Fibroblast of mammary gland (primary cell): ENCODE results near the gene ARHGAP21.

Experiments
- DNase-seq: peaks from one replicate; pipeline ENCODE4 v3.0.0-alpha.2; 2010; ENCODE audit warnings: low read depth
- H3K4me3 ChIP-seq: 2 replicates; pipeline ENCODE4 v1.5.1; 2011; ENCODE audit warnings: low read depth, mild to moderate bottlenecking, low read length, moderate library complexity; ENCODE audit not compliant: control insufficient read depth
- CTCF ChIP-seq: conservative IDR thresholded peaks from 2 replicates; pipeline ENCODE4 v1.5.1; 2011; ENCODE audit warnings: low read depth, low read length, inconsistent platforms; ENCODE audit not compliant: control insufficient read depth, insufficient read depth

ARHGAP21 gene

DNA sequence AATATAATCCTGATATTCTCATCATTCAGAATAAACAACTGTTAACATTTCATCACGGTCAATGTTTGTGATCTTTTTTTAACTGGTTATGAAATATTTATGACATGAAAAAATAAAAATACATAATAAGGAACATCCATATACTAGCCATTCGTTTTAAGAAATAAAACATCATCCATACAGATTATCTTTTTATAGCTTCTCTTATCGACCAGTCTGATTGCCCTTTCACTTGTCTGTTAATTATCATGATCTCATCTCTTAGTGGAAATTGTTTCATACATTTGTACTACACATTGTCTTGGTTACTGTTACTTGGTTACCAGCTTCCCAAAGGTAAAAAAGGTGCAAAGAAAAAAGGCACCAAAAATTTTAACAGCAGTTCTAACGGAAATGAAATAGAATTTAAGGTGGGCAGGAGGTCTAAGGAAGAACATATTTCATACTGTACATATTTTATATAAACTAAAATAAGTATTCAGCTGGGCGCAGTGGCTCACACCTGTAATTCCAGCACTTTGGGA is 8.4 kb downstream of the ARHGAP21 start:
- no peak for TF ChIP-seq CTCF
- no peak for DNase-seq
- no peak overlapping the region for H3K4me3 ChIP-seq

GRCh38 chr10:24713086-24713485 is 10.6 kb downstream of the ARHGAP21 start:
- no peak for DNase-seq
- no peak overlapping the region for H3K4me3 ChIP-seq
- no peak for TF ChIP-seq CTCF

GRCh38 chr10:24711465-24711864 is 12.2 kb downstream of the ARHGAP21 start:
- DNase-seq: no peak
- no peak for TF ChIP-seq CTCF
- H3K4me3 ChIP-seq: no peak overlapping the region

DNA sequence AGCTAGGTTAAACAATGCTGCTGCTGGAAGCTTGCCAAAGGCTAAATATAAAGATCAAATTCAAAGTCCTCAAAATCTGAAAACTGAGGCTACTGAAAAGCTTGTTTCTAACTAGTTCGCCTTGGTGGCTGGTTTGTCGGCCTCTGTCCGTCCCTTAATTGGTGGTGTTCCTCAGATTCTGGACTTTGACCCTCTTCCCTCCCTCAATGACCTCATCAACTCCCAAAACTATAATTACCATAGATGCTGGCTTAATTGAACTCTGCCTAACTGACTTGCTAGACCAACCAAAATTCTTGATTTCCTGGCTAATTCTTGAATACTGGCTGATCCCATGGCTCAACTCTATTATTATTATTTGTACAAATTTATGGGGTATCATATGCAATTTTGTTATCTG is 15.6 kb downstream of the ARHGAP21 start:
- DNase-seq: no peak
- TF ChIP-seq CTCF: no peak
- H3K4me3 ChIP-seq: no peak overlapping the region

DNA sequence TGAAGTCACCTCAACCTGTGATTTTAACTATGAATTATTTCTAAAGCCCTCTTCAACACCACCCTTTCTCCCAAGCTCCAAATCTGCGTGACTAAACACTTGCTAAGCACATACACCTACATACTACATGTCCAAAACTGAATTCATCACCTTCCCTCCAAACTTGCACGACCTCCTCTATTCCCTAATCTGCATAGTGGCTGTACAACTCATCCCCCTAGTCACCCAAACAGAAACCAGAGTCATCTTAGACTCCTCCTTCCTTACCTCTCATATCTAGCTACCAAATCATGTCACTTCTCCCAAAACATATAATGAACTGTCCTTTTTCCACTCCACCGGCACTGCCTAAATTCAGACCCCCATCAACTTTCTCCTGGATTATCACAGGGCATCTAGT is 16.2 kb downstream of the ARHGAP21 start:
- no peak overlapping the region for H3K4me3 ChIP-seq
- peak; percentile 45 for DNase-seq
- TF ChIP-seq CTCF: no peak

DNA sequence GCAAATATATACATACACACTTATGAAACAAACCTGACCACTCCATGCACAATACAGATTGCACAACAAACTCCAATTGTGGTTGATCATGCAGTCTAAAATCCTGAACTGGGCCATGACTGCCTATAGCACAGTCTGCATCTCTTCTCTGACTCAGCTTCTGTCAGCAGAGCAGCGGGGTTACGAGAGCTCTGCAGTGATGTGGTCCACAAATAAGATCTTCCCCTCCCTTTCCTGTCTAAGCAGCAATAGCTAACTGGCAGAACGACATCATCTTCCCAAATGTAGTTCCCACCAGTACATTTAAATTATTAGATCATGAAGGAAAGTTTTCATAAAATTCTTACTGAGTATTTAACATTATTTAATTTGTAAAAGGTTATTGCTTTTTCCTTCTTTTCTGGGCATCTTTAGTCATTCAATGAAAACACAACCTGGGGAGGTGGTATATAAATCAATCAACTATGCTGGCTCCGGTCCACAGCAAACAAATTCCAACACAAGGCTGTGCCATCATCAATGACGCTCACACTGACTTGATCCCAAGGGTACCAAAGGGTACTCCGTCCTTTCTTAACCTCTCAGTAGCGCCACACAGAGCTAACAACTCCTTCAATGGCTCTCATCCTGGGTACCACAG is 17.1 kb downstream of the ARHGAP21 start:
- peak; percentile 99 for DNase-seq
- H3K4me3 ChIP-seq: no peak overlapping the region
- no peak for TF ChIP-seq CTCF
